PC-3 (cell line): ENCODE results near the gene PZP.

Experiments
- CTCF ChIP-seq: fragments of 300-600 bp; sonication (generic); conservative IDR thresholded peaks from 2 replicates; pipeline ENCODE4 v1.5.1; 2017; ENCODE audit warnings: antibody characterized with exemption, low read depth, mild to moderate bottlenecking, low read length
- EZH2 ChIP-seq: fragments of 300-600 bp; sonication (generic); IDR thresholded peaks from one replicate; pipeline ENCODE4 v1.6.1; 2017; ENCODE audit warnings: antibody characterized with exemption, mild to moderate bottlenecking, low read length; ENCODE audit not compliant: unreplicated experiment
- EZH2phosphoT487 ChIP-seq: fragments of 300-600 bp; sonication (generic); IDR thresholded peaks from 2 replicates; pipeline ENCODE4 v1.6.1; 2018; ENCODE audit warnings: mild to moderate bottlenecking, antibody characterized with exemption, low read length, borderline replicate concordance

- TF ChIP-seq CTCF (no peak), EZH2phosphoT487 (no peak), EZH2 (no peak)
Measured at GRCh38 chr12:9113987-9114309, 94.2 kb downstream of the PZP start.
